GM12878 (cell line): ENCODE data around the gene EIF2B1. TPM values are rescaled to one million over a fixed set of nuclear protein-coding genes. Genes with fewer than 3 reads are reported as not detected.

Experiments
- EP300 ChIP-seq, 2 experiments: fragments of 150-350 bp in 1 of 2; IDR thresholded peaks; 2 replicates each; pipeline ENCODE4 v1.6.1; 2011 to 2012; ENCODE audit warnings: low read depth in 2 of 2, low read length in 2 of 2, borderline replicate concordance in 1 of 2, improper control_type of control experiment in 1 of 2, inconsistent platforms in 1 of 2; ENCODE audit not compliant: control insufficient read depth in 1 of 2
- HCFC1 ChIP-seq: fragments of 150-350 bp; IDR thresholded peaks from 2 replicates; pipeline ENCODE4 v1.6.1; 2014; ENCODE audit warnings: low read length
- NFXL1 ChIP-seq: fragments of 450-650 bp; IDR thresholded peaks from 2 replicates; pipeline ENCODE4 v1.6.1; 2017; ENCODE audit warnings: antibody characterized with exemption, mild to moderate bottlenecking, borderline replicate concordance
- PAX5 ChIP-seq: IDR thresholded peaks from 2 replicates; pipeline ENCODE4 v1.6.1; 2011; ENCODE audit warnings: low read depth, low read length, borderline replicate concordance
- POU2F2 ChIP-seq: IDR thresholded peaks from 3 replicates; pipeline ENCODE4 v1.6.1; 2011; ENCODE audit warnings: low read depth, mild to moderate bottlenecking, low read length, borderline replicate concordance
- RBBP5 ChIP-seq: fragments of 200-600 bp; sonication (generic); conservative IDR thresholded peaks from 2 replicates; pipeline ENCODE4 v1.6.1; 2016
- RCOR1 ChIP-seq: conservative IDR thresholded peaks from 2 replicates; pipeline ENCODE4 v1.6.1; 2012; ENCODE audit warnings: low read depth, low read length, improper control_type of control experiment
- SIN3A ChIP-seq: IDR thresholded peaks from 2 replicates; pipeline ENCODE4 v1.6.1; 2012; ENCODE audit warnings: low read depth, low read length, improper control_type of control experiment
- YBX1 ChIP-seq: fragments of 450-650 bp; IDR thresholded peaks from 2 replicates; pipeline ENCODE4 v1.6.1; 2016; ENCODE audit warnings: antibody characterized with exemption
- ZNF622 ChIP-seq: fragments of 450-650 bp; IDR thresholded peaks from 2 replicates; pipeline ENCODE4 v1.6.1; 2017; ENCODE audit warnings: mild to moderate bottlenecking, inconsistent platforms
- polyA plus RNA-seq, 11 experiments: library from polyadenylated mRNA; depleted of rRNA in 4 of 11; unstranded in 6 of 11; stranded (reverse) in 5 of 11; fragments of >200 nt; fragmentation: Nextera tagmentation in 4 of 11; fragmentation: Illumina TruSeq in 1 of 11; extraction: Ambion mirVana in 4 of 11; extraction: Trizol in 1 of 11; gene quantifications; 1 replicate in 1 of 11; 2 replicates in 10 of 11; pipeline versions ENCODE4 v1.2.1 to v1.2.3, GENCODE V29; 2011 to 2016; ENCODE audit warnings: inconsistent platforms in 2 of 11, missing spikeins in 2 of 11, low read depth in 1 of 11
- total RNA-seq, 4 experiments: library from RNA; depleted of rRNA in 3 of 4; stranded (reverse); fragments of >200 nt in 3 of 4; fragmentation: Illumina TruSeq in 1 of 4; extraction: Trizol in 1 of 4; gene quantifications; 2 replicates each; pipeline versions ENCODE4 v1.2.1 to v1.2.3, GENCODE V29; 2013 to 2021
- TF ChIP-seq, protein P1 (sequence below): fragments of 450-650 bp; IDR thresholded peaks from 2 replicates; pipeline ENCODE4 v1.6.1; 2017; ENCODE audit warnings: antibody characterized with exemption, mild to moderate bottlenecking, moderate library complexity
- TF ChIP-seq, protein P2 (sequence below): IDR thresholded peaks from 2 replicates; pipeline ENCODE4 v1.6.1; 2012; ENCODE audit warnings: low read depth, low read length, improper control_type of control experiment
- TF ChIP-seq, protein P3 (sequence below): fragments of 150-350 bp; IDR thresholded peaks from 2 replicates; pipeline ENCODE4 v1.6.1; 2014; ENCODE audit warnings: mild to moderate bottlenecking, low read depth, low read length
- TF ChIP-seq, protein P4 (sequence below): IDR thresholded peaks from 2 replicates; pipeline ENCODE4 v1.6.1; 2012; ENCODE audit warnings: low read depth, low read length, improper control_type of control experiment
- TF ChIP-seq, protein P5 (sequence below): IDR thresholded peaks from 2 replicates; pipeline ENCODE4 v1.6.1; 2012; ENCODE audit warnings: mild to moderate bottlenecking, low read depth, low read length

Gene EIF2B1
- total and polyA plus RNA-seq, 10 of the 15 experiments (the other 5 are each of a cell fraction or from before 2014, with no cell fraction given) = 17.6 to 131 (median 49.1) TPM

DNA sequence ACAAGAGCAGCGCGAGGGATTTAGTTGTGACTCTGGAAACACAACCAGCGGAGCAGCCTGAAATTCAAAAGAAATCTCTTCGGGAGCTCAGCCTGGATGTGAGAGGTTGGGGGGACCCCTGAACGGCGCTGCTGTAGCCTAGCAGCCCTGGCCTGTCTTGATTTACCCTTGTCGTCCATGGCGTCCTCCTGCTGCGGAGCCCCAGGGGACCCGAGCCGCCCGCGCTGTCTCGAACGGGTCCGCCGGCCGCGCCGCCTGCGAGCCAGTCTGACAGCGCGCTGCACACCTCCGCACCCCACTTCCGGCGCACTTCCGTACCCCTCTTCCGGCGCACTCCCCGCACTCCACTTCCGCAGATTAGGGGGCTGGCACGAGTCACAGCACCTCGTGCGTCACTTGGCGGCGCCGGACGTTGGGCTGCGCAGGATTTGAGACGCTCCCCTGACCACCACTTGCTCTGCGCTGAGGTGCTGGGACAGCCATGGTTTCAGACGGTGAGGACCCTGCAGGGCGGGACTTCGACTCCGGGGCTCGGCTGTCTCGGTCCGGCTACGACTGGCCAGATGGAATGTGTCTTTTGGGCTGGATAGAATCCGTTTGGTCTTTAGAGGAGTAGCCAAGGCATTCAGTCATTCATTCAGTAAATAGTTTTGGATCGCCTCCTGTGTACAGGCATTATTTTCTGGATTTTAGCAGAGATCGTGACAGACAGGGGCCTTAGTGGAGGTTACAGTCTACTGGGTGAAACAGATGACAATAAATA lies at the start of gene EIF2B1, which contains the start of gene GTF2H3 (continued):
- no peak for TF ChIP-seq NFXL1
- TF ChIP-seq RBBP5 = no peak
- TF ChIP-seq, protein P1, sequence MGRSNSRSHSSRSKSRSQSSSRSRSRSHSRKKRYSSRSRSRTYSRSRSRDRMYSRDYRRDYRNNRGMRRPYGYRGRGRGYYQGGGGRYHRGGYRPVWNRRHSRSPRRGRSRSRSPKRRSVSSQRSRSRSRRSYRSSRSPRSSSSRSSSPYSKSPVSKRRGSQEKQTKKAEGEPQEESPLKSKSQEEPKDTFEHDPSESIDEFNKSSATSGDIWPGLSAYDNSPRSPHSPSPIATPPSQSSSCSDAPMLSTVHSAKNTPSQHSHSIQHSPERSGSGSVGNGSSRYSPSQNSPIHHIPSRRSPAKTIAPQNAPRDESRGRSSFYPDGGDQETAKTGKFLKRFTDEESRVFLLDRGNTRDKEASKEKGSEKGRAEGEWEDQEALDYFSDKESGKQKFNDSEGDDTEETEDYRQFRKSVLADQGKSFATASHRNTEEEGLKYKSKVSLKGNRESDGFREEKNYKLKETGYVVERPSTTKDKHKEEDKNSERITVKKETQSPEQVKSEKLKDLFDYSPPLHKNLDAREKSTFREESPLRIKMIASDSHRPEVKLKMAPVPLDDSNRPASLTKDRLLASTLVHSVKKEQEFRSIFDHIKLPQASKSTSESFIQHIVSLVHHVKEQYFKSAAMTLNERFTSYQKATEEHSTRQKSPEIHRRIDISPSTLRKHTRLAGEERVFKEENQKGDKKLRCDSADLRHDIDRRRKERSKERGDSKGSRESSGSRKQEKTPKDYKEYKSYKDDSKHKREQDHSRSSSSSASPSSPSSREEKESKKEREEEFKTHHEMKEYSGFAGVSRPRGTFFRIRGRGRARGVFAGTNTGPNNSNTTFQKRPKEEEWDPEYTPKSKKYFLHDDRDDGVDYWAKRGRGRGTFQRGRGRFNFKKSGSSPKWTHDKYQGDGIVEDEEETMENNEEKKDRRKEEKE = no peak
- TF ChIP-seq, protein P2, sequence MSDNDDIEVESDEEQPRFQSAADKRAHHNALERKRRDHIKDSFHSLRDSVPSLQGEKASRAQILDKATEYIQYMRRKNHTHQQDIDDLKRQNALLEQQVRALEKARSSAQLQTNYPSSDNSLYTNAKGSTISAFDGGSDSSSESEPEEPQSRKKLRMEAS = peak; percentile 95
- peak; percentile 94 for TF ChIP-seq HCFC1
- TF ChIP-seq POU2F2 = peak; percentile 82; the same call in 2 of the 3 replicates
- no peak for TF ChIP-seq ZNF622
- TF ChIP-seq YBX1 = no peak
- TF ChIP-seq SIN3A = peak; percentile 97
- peak in 1 of 2 experiments; percentile 61; a peak in 1 of 4 replicates for TF ChIP-seq EP300 (IDR thresholded peaks at IDR 0.05; ENCODE audit: borderline replicate concordance in 1 of 2, control insufficient read depth in 1 of 2, low read depth in 2 of 2, low read length in 2 of 2)
- TF ChIP-seq, protein P3, sequence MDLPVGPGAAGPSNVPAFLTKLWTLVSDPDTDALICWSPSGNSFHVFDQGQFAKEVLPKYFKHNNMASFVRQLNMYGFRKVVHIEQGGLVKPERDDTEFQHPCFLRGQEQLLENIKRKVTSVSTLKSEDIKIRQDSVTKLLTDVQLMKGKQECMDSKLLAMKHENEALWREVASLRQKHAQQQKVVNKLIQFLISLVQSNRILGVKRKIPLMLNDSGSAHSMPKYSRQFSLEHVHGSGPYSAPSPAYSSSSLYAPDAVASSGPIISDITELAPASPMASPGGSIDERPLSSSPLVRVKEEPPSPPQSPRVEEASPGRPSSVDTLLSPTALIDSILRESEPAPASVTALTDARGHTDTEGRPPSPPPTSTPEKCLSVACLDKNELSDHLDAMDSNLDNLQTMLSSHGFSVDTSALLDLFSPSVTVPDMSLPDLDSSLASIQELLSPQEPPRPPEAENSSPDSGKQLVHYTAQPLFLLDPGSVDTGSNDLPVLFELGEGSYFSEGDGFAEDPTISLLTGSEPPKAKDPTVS = no peak
- TF ChIP-seq, protein P4, sequence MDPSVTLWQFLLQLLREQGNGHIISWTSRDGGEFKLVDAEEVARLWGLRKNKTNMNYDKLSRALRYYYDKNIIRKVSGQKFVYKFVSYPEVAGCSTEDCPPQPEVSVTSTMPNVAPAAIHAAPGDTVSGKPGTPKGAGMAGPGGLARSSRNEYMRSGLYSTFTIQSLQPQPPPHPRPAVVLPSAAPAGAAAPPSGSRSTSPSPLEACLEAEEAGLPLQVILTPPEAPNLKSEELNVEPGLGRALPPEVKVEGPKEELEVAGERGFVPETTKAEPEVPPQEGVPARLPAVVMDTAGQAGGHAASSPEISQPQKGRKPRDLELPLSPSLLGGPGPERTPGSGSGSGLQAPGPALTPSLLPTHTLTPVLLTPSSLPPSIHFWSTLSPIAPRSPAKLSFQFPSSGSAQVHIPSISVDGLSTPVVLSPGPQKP = peak; percentile 99
- TF ChIP-seq, protein P5, sequence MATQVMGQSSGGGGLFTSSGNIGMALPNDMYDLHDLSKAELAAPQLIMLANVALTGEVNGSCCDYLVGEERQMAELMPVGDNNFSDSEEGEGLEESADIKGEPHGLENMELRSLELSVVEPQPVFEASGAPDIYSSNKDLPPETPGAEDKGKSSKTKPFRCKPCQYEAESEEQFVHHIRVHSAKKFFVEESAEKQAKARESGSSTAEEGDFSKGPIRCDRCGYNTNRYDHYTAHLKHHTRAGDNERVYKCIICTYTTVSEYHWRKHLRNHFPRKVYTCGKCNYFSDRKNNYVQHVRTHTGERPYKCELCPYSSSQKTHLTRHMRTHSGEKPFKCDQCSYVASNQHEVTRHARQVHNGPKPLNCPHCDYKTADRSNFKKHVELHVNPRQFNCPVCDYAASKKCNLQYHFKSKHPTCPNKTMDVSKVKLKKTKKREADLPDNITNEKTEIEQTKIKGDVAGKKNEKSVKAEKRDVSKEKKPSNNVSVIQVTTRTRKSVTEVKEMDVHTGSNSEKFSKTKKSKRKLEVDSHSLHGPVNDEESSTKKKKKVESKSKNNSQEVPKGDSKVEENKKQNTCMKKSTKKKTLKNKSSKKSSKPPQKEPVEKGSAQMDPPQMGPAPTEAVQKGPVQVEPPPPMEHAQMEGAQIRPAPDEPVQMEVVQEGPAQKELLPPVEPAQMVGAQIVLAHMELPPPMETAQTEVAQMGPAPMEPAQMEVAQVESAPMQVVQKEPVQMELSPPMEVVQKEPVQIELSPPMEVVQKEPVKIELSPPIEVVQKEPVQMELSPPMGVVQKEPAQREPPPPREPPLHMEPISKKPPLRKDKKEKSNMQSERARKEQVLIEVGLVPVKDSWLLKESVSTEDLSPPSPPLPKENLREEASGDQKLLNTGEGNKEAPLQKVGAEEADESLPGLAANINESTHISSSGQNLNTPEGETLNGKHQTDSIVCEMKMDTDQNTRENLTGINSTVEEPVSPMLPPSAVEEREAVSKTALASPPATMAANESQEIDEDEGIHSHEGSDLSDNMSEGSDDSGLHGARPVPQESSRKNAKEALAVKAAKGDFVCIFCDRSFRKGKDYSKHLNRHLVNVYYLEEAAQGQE = no peak
- no peak for TF ChIP-seq RCOR1
- peak; percentile 71; the same call in 1 of the 2 replicates for TF ChIP-seq PAX5
